HEK293 (cell line): Measurements from ENCODE around the gene HEPACAM.

Experiments used
- ATF2 ChIP-seq: fragments of 450-650 bp; formaldehyde crosslinking; IDR thresholded peaks from 2 replicates; pipeline ENCODE4 v1.5.1; 2016; ENCODE audit warnings: missing biosample characterization, missing genetic modification characterization, low read depth
- CTCF ChIP-seq: fragments of 450-650 bp; formaldehyde crosslinking; IDR thresholded peaks from 2 replicates; pipeline ENCODE4 v1.5.1; 2016; ENCODE audit warnings: missing biosample characterization, missing genetic modification characterization
- REST ChIP-seq: fragments of 450-650 bp; formaldehyde crosslinking; IDR thresholded peaks from 2 replicates; pipeline ENCODE4 v1.5.1; 2016; ENCODE audit warnings: missing biosample characterization, missing genetic modification characterization
- ZBTB7A ChIP-seq: fragments of 450-650 bp; formaldehyde crosslinking; IDR thresholded peaks from 2 replicates; pipeline ENCODE4 v1.5.1; 2016; ENCODE audit warnings: low read depth, missing biosample characterization, missing genetic modification characterization
- ZFP3 ChIP-seq: fragments of 450-650 bp; formaldehyde crosslinking; IDR thresholded peaks from 2 replicates; pipeline ENCODE4 v1.5.1; 2016; ENCODE audit warnings: low read depth, missing biosample characterization, missing genetic modification characterization
- ZNF202 ChIP-seq: fragments of 450-650 bp; formaldehyde crosslinking; IDR thresholded peaks from 2 replicates; pipeline ENCODE4 v1.5.1; 2016; ENCODE audit warnings: missing biosample characterization, missing genetic modification characterization, borderline replicate concordance
- ZNF645 ChIP-seq: fragments of 450-650 bp; formaldehyde crosslinking; IDR thresholded peaks from 2 replicates; pipeline ENCODE4; 2016; ENCODE audit warnings: missing biosample characterization, missing genetic modification characterization
- ZNF747 ChIP-seq: fragments of 450-650 bp; formaldehyde crosslinking; IDR thresholded peaks from 2 replicates; pipeline ENCODE4 v1.5.1; 2016; ENCODE audit warnings: missing biosample characterization, missing genetic modification characterization

- TF ChIP-seq ZNF747 (tag by site-specific recombination) (no peak), CTCF (no peak), ZFP3 (no peak), ZNF202 (tag by site-specific recombination) (no peak), ATF2 (tag by site-specific recombination) (no peak), ZNF645 (tag by site-specific recombination) (no peak), REST (tag by site-specific recombination) (no peak), ZBTB7A (tag by site-specific recombination) (no peak)
These were observed 66.5 kb downstream of the HEPACAM start for GRCh38 chr11:124869331-124869730.
